ENCODE measurements around the gene SEPTIN5. TPM values are rescaled to one million over a fixed set of nuclear protein-coding genes. Genes with fewer than 3 reads are reported as not detected.

The SEPTIN5 gene
- total RNA-seq, 4 donors from 2014 or later: 102 to 193 (median 125) TPM

- no peak for TF ChIP-seq POLR2A (IDR thresholded peaks at IDR 0.05)
- TF ChIP-seq, protein P1, sequence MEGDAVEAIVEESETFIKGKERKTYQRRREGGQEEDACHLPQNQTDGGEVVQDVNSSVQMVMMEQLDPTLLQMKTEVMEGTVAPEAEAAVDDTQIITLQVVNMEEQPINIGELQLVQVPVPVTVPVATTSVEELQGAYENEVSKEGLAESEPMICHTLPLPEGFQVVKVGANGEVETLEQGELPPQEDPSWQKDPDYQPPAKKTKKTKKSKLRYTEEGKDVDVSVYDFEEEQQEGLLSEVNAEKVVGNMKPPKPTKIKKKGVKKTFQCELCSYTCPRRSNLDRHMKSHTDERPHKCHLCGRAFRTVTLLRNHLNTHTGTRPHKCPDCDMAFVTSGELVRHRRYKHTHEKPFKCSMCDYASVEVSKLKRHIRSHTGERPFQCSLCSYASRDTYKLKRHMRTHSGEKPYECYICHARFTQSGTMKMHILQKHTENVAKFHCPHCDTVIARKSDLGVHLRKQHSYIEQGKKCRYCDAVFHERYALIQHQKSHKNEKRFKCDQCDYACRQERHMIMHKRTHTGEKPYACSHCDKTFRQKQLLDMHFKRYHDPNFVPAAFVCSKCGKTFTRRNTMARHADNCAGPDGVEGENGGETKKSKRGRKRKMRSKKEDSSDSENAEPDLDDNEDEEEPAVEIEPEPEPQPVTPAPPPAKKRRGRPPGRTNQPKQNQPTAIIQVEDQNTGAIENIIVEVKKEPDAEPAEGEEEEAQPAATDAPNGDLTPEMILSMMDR (IDR thresholded peaks at IDR 0.05): peak in 1 of 3 donors; percentile 63
- no peak overlapping the region for H3K4me3 ChIP-seq (ENCODE audit: low read depth, poor library complexity, severe bottlenecking)
- DNase-seq (ENCODE audit: low spot score in 2 of 2): no peak
- 23 to 41% methylated on average over 12 to 14 of the region's 14 CpGs for WGBS, 2 donors
- intact Hi-C loops (cut with DNase I; ENCODE audit: low total_unique reads): loop anchor here (5.0 kb wide), 1 partner anchor 38 kb away; no protein-coding TSS in a partner anchor
Measured at GRCh38 chr22:19679522-19680101, 34.7 kb upstream of the SEPTIN5 start.

DNA sequence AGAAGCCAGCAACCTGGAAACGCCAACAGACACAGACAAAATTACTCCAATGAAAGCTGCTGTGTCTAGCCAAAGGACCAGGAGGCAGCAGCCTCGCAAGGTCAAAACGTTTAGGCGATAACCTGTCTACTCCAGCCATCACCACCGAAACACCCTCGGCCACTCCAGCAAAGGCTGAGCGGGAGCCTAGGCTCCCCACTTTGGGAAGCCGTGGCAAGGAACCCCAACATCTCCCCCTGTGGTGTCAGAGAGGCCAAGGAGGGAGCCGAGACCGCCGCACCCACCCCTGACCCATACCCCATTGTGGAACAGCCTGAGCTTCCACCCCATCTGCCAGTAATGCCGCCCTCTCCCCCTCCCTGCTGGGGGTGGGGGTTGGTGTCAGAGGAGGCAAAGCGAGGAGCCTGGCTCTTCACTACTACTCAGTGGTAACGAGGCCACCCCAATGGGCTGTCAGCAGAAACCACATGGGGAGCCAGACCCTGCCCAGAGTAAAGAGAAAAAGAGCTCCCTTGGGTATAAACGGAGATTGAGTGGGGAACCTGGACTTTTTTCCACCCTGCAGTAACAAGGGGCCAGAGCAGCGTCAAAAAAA, 33.9 kb upstream of the SEPTIN5 start:
- no peak for DNase-seq (ENCODE audit: low spot score in 2 of 2)
- intact Hi-C loops (cut with DNase I; ENCODE audit: low total_unique reads): no loop called here
- TF ChIP-seq POLR2A (IDR thresholded peaks at IDR 0.05): no peak
- TF ChIP-seq, protein P1 (IDR thresholded peaks at IDR 0.05): no peak
- WGBS, 2 donors: 88 to 89% methylated on average over 16 of the region's 16 CpGs
- no peak overlapping the region for H3K4me3 ChIP-seq (ENCODE audit: low read depth, poor library complexity, severe bottlenecking)

DNA sequence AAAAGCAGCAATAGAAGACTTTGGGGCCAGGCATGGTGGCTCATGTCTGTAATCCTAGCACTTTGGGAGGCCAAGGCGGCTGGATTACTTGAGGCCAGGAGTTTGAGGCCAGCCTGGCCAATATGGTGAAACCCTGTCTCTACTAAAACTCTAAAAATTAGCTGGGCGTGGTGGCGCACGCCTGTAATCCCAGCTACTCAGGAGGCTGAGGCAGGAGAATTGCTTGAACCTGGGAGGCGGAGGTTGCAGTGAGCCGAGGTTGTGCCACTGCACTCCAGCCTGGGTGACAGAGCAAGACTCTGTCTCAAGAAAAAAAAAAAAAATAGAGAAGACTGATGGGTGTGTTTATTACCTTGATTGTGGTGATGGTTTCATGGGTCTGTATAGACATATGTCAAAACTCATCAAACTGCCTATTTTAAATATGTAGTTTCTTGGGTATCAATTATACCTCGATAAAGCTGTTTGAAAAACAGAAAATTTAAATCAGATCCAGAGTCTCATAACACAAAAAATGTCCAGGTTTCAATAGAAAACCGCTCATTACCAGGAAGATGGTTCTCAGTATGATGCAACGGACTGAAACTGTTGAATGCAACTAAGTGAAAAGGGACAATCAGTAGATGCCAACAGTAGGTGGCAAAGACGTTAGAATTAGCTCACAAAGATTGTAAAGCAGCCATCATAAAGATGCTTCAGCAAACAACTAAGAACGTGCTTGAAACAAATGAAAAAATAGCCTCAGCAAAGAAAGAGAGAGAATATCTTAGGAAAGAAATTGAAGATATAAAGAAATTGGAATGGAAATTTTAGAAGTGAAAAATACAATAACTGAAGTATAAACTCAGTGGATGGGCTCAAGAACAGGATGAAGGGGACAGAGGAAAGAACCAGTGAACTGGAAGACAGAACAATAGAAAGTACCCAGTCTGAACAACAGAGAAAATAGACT, 33.1 kb upstream of the SEPTIN5 start:
- intact Hi-C loops (cut with DNase I; ENCODE audit: low total_unique reads): no loop called here
- no peak for TF ChIP-seq POLR2A (IDR thresholded peaks at IDR 0.05)
- TF ChIP-seq, protein P1 (IDR thresholded peaks at IDR 0.05): no peak
- 85 to 91% methylated on average over 11 of the region's 11 CpGs for WGBS, 2 donors
- H3K4me3 ChIP-seq (ENCODE audit: low read depth, poor library complexity, severe bottlenecking): no peak overlapping the region
- DNase-seq (ENCODE audit: low spot score in 2 of 2): no peak

DNA sequence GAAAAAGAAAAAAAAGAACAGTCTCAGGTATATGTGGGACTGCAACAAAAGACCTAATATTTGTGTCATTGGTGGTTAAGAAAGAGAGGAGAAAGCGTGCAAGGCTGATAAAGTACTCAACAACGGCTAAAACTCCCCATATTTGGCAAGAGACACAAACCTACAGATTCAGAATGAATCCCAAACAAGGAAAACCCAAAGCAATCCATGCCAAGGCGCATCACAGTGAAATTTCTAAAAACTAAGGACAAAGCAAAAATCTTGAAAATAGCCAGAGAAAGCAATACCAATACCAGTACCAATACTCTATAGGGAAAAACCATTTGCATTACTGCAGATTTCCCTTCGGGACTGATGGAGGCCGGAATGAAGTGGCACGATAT, 32.4 kb upstream of the SEPTIN5 start:
- WGBS, 2 donors: 87 to 90% methylated on average over 6 of the region's 6 CpGs
- no peak overlapping the region for H3K4me3 ChIP-seq (ENCODE audit: low read depth, poor library complexity, severe bottlenecking)
- TF ChIP-seq, protein P1 (IDR thresholded peaks at IDR 0.05): no peak
- TF ChIP-seq POLR2A (IDR thresholded peaks at IDR 0.05): no peak
- no peak for DNase-seq (ENCODE audit: low spot score in 2 of 2)
- intact Hi-C loops (cut with DNase I; ENCODE audit: low total_unique reads): no loop called here

DNA sequence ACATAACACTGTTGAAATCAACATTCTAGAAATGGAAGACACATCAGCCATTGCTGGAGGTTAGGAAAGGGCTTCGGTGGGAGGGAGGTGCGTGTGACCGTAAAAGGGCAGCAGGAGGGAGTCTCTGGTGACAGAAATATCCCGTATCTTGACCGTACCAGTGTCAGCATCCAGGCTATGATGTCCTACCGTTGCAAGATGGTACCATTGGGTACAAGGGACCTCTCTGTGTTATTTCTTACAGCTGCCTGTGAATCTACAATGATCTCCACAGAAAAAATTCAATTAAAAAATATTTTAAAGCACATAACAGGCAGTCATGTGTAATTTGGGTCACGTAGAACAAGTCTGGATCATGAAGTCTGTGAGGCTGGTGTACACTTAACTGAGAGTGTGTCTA, 27.4 kb upstream of the SEPTIN5 start:
- WGBS, 2 donors: 92% methylated on average over 7 of the region's 7 CpGs
- no peak for TF ChIP-seq POLR2A (IDR thresholded peaks at IDR 0.05)
- TF ChIP-seq, protein P1 (IDR thresholded peaks at IDR 0.05): no peak
- DNase-seq (ENCODE audit: low spot score in 2 of 2): no peak
- intact Hi-C loops (cut with DNase I; ENCODE audit: low total_unique reads): no loop called here
- H3K4me3 ChIP-seq (ENCODE audit: low read depth, poor library complexity, severe bottlenecking): no peak overlapping the region
